Body of pancreas (tissue), 4 donors: ENCODE data around the gene DELE1. TPM values are rescaled to one million over a fixed set of nuclear protein-coding genes. Genes with fewer than 3 reads are reported as not detected.

Experiments
- ATAC-seq: fragments of 150-250 bp; one replicate; pipeline ENCODE4 v1.9.1; 2016
- DNase-seq, 4 donors: peaks; one replicate each; pipeline ENCODE4 v3.0.0-alpha.2; 2019
- H3K27ac ChIP-seq, 4 donors: fragments of 200-600 bp; sonication (generic); 1 replicate in 3 of 4; 2 replicates in 1 of 4; pipeline versions ENCODE4 v1.5.1 to v1.6.1; 2016 to 2019; ENCODE audit warnings: mild to moderate bottlenecking in 1 of 4, mixed read lengths in 1 of 4, moderate library complexity in 1 of 4
- H3K27me3 ChIP-seq, 2 donors: fragments of 200-600 bp; sonication (generic); one replicate each; pipeline ENCODE4 v1.6.0; 2016; ENCODE audit warnings: mild to moderate bottlenecking in 1 of 2
- H3K36me3 ChIP-seq, 2 donors: fragments of 200-600 bp; sonication (generic); replicated peaks in 1 of 2; 2 replicates each; pipeline ENCODE4 v1.5.1; 2016; ENCODE audit warnings: low read depth in 2 of 2; ENCODE audit not compliant: insufficient read depth in 1 of 2
- H3K4me1 ChIP-seq: fragments of 200-600 bp; sonication (generic); one replicate; pipeline ENCODE4 v1.6.0; 2016
- H3K4me3 ChIP-seq, 2 donors: fragments of 200-600 bp; sonication (generic); 1 replicate in 1 of 2; 2 replicates in 1 of 2; pipeline ENCODE4 v1.5.1; 2016 to 2019
- H3K9me3 ChIP-seq, 3 donors: fragments of 200-600 bp; sonication (generic); 1 replicate in 2 of 3; 2 replicates in 1 of 3; pipeline ENCODE4 v1.5.1; 2016
- CTCF ChIP-seq, 7 experiments: fragments of 450-650 bp in 4 of 7; fragments of 200-600 bp in 3 of 7; sonication (generic) in 3 of 7; IDR thresholded peaks; one replicate each; pipeline ENCODE4 v1.5.1; 2016 to 2019; ENCODE audit warnings: antibody characterized with exemption in 7 of 7
- POLR2A ChIP-seq, 3 donors: fragments of 450-650 bp; IDR thresholded peaks; one replicate each; pipeline ENCODE4 v1.6.1; 2016; ENCODE audit warnings: antibody characterized with exemption in 3 of 3, mild to moderate bottlenecking in 2 of 3
- WGBS, 2 donors: methylation state at CpG; one replicate each; pipeline ENCODE4 v1.1.5; 2017; 5-methylcytosine and 5-hydroxymethylcytosine counted together
- intact Hi-C: fragments of 100-400 bp; cut with DNase I; formaldehyde crosslinking; loops from one replicate; pipeline ENCODE4 v1.15.1; 2023
- total RNA-seq, 2 donors: library from RNA; depleted of rRNA; stranded (reverse); fragments of >200 nt; gene quantifications; one replicate each; pipeline ENCODE4 v1.1.0, GENCODE V29; 2016

DELE1 gene
- total RNA-seq, 2 donors from 2014 or later, result 50.6 to 100 TPM

- intact Hi-C loops, result loop anchor here (10.0 kb wide), 1 partner anchor 73 kb away; the partner anchor contains the start of gene PCDH12
- DNase-seq, result no peak
- Histone ChIP-seq H3K4me3 (no peak overlapping the region), H3K27ac (no peak overlapping the region), H3K27me3 (peaks cover 0 to 21% of the 10 kb centered on the region in 2 donors), H3K9me3 (no peaks in the 10 kb centered on the region), H3K4me1 (peaks cover 32% of the 10 kb centered on the region), H3K36me3 (no peaks in the 10 kb centered on the region)
- TF ChIP-seq POLR2A (IDR thresholded peaks at IDR 0.05) (no peak), CTCF (IDR thresholded peaks at IDR 0.05) (no peak)
- ATAC-seq, result no peak
- 16 to 28% methylated on average over 4 of the region's 4 CpGs for WGBS, 2 donors
These were observed 41.8 kb upstream of the DELE1 start for GRCh38 chr5:141881886-141882285.

- 8 to 11% methylated on average over 13 of the region's 13 CpGs for WGBS, 2 donors
- Histone ChIP-seq H3K4me3 (no peak overlapping the region), H3K9me3 (no peaks in the 10 kb centered on the region), H3K27me3 (peaks cover 0 to 21% of the 10 kb centered on the region in 2 donors), H3K27ac (no peak overlapping the region), H3K4me1 (peaks cover 26% of the 10 kb centered on the region), H3K36me3 (no peaks in the 10 kb centered on the region)
- DNase-seq, result peak in 2 of 4 donors; percentile 32
- intact Hi-C loops, result loop anchor here (10.0 kb wide), 1 partner anchor 72 kb away; the partner anchor contains the start of gene PCDH12
- no peak for TF ChIP-seq POLR2A (IDR thresholded peaks at IDR 0.05)
- no peak for TF ChIP-seq CTCF (IDR thresholded peaks at IDR 0.05)
- ATAC-seq, result no peak
These were observed 41.0 kb upstream of the DELE1 start for GRCh38 chr5:141882594-141883183.

GRCh38 chr5:141883184-141883891 lies 40.3 kb upstream of the DELE1 start:
- WGBS, 2 donors, result 4 to 6% methylated on average over 16 to 35 of the region's 35 CpGs
- intact Hi-C loops, result loop anchor here (10.0 kb wide), 1 partner anchor 71 kb away; the partner anchor contains the start of gene PCDH12
- DNase-seq (peak in 3 of 4 donors; percentile 52 to 61 (median 54)), ATAC-seq (no peak)
- H3K27me3 ChIP-seq, result peaks cover 0 to 21% of the 10 kb centered on the region in 2 donors
- no peak for TF ChIP-seq CTCF (IDR thresholded peaks at IDR 0.05)
- no peak overlapping the region for H3K27ac ChIP-seq
- peaks cover 26% of the 10 kb centered on the region for H3K4me1 ChIP-seq
- H3K36me3 ChIP-seq, result no peaks in the 10 kb centered on the region
- no peaks in the 10 kb centered on the region for H3K9me3 ChIP-seq
- H3K4me3 ChIP-seq, result no peak overlapping the region

GRCh38 chr5:141883892-141884318 lies 39.8 kb upstream of the DELE1 start:
- ATAC-seq (no peak), DNase-seq (no peak)
- intact Hi-C loops, result loop anchor here (10.0 kb wide), 1 partner anchor 71 kb away; the partner anchor contains the start of gene PCDH12
- H3K4me1 ChIP-seq, result peaks cover 22% of the 10 kb centered on the region
- peaks cover 0 to 21% of the 10 kb centered on the region in 2 donors for H3K27me3 ChIP-seq
- H3K27ac ChIP-seq, result no peak overlapping the region
- TF ChIP-seq CTCF (IDR thresholded peaks at IDR 0.05) (no peak), POLR2A (IDR thresholded peaks at IDR 0.05) (no peak)
- no peaks in the 10 kb centered on the region for H3K36me3 ChIP-seq
- no peaks in the 10 kb centered on the region for H3K9me3 ChIP-seq
- H3K4me3 ChIP-seq, result no peak overlapping the region
- WGBS, 2 donors, result 28 to 40% methylated on average over 8 of the region's 8 CpGs
